ENCODE measurements around the gene KIF4A. TPM values are rescaled to one million over a fixed set of nuclear protein-coding genes. Genes with fewer than 3 reads are reported as not detected.
A peak's percentile ranks its signal among the peaks of the same experiment; 100 is the strongest.
"Not testable (repeated sequence)": the region's sequence is repeated elsewhere in the genome, so short reads cannot be mapped to it uniquely, and the experiment has no call there.

KIF4A gene
- total RNA-seq, 1 donor: 14.5 TPM

GRCh38 chrX:70324326-70324725 is 34.4 kb downstream of the KIF4A start:
- DNase-seq (ENCODE audit: low read depth): no peak
- TF ChIP-seq, protein P1, sequence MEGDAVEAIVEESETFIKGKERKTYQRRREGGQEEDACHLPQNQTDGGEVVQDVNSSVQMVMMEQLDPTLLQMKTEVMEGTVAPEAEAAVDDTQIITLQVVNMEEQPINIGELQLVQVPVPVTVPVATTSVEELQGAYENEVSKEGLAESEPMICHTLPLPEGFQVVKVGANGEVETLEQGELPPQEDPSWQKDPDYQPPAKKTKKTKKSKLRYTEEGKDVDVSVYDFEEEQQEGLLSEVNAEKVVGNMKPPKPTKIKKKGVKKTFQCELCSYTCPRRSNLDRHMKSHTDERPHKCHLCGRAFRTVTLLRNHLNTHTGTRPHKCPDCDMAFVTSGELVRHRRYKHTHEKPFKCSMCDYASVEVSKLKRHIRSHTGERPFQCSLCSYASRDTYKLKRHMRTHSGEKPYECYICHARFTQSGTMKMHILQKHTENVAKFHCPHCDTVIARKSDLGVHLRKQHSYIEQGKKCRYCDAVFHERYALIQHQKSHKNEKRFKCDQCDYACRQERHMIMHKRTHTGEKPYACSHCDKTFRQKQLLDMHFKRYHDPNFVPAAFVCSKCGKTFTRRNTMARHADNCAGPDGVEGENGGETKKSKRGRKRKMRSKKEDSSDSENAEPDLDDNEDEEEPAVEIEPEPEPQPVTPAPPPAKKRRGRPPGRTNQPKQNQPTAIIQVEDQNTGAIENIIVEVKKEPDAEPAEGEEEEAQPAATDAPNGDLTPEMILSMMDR (IDR thresholded peaks at IDR 0.05; ENCODE audit: insufficient read depth, low read length): no peak

GRCh38 chrX:70331161-70331560 is 41.3 kb downstream of the KIF4A start:
- no peak overlapping the region for H3K4me3 ChIP-seq (ENCODE audit: low read depth, low read length)
- DNase-seq (ENCODE audit: low read depth): peak; percentile 62
- TF ChIP-seq, protein P1 (IDR thresholded peaks at IDR 0.05; ENCODE audit: insufficient read depth, low read length): no peak

More at GRCh38 chrX:70324326-70324725, 34.4 kb downstream of the KIF4A start:
- no peak overlapping the region for H3K4me3 ChIP-seq (ENCODE audit: low read depth, low read length)

- H3K4me3 ChIP-seq (ENCODE audit: low read depth, low read length): no peak overlapping the region
- DNase-seq (ENCODE audit: low read depth): no peak
- TF ChIP-seq, protein P1 (IDR thresholded peaks at IDR 0.05; ENCODE audit: insufficient read depth, low read length): peak; percentile 35
Observed at GRCh38 chrX:70332600-70332999, 42.7 kb downstream of the KIF4A start.

DNA sequence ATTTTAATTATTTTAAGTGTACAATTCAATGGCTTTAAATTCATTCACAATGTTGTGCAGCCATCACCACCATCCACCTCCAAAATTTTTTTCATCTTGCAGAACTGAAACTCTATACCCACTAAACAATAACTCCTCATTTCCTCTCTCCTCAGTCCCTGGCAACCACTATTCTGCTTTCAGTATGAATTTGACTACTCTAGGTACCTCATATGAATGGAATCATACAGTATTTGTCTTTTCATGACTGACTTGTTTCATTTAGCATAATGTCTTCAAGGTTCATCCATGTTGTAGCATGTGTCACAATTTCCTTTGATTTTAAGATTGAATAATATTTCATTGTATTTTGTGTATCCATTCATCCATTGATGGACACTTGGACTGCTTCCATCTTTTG is 46.9 kb downstream of the KIF4A start:
- H3K4me3 ChIP-seq (ENCODE audit: low read depth, low read length): no peak overlapping the region
- no peak for DNase-seq (ENCODE audit: low read depth)
- TF ChIP-seq, protein P1 (IDR thresholded peaks at IDR 0.05; ENCODE audit: insufficient read depth, low read length): no peak

GRCh38 chrX:70338290-70338689 is 48.4 kb downstream of the KIF4A start:
- TF ChIP-seq, protein P1 (IDR thresholded peaks at IDR 0.05; ENCODE audit: insufficient read depth, low read length): no peak
- DNase-seq (ENCODE audit: low read depth): no peak
- H3K4me3 ChIP-seq (ENCODE audit: low read depth, low read length): no peak overlapping the region

GRCh38 chrX:70343435-70343834 is 53.5 kb downstream of the KIF4A start:
- no peak for DNase-seq (ENCODE audit: low read depth)
- no peak overlapping the region for H3K4me3 ChIP-seq (ENCODE audit: low read depth, low read length)
- TF ChIP-seq, protein P1 (IDR thresholded peaks at IDR 0.05; ENCODE audit: insufficient read depth, low read length): no peak

DNA sequence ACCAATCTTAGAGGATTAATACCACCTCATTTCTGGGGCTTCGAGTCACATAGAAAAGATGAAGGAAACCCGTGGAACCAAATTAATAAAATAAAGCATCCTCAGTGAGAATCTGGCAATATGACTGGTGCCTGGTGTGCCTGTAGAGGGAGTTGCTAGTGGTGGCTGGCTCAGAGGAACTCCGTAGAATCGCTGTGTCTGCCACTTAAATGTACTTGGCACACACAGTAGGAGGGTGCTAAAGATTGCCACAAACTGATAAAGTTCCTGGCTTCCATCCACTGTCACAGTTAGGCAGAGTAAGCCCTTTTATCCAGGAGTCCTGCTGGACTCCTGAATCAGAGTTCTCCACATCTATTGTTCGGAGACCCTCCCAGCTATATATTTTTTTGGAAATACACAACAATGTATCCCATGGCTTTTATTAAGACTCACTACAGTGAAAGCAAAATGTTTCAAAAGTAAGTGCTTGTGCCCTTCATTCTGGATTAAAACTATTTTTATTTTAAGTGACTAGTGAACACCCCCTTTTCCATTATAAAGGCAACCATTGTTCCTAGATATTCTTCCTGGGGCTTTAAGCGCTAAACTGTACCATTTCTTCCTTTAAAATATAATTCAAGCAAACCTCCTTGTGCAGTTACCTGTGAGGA is 56.6 kb downstream of the KIF4A start:
- TF ChIP-seq, protein P1 (IDR thresholded peaks at IDR 0.05; ENCODE audit: insufficient read depth, low read length): no peak
- no peak overlapping the region for H3K4me3 ChIP-seq (ENCODE audit: low read depth, low read length)
- no peak for DNase-seq (ENCODE audit: low read depth)

DNA sequence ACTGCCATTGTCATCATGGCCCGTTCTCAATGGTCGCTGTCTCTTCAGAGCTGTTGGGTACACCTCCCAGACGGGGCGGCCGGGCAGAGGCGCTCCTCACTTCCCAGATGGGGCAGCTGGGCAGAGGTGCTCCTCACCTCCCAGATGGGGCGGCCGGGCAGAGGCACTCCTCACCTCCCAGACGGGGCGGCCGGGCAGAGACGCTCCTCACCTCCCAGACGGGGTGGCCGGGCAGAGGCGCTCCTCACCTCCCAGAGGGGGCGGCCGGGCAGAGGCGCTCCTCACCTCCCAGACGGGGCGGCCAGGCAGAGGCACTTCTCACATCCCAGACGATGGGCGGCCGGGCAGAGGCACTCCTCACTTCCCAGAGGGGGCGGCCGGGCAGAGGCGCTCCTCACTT is 58.9 kb downstream of the KIF4A start:
- not testable (repeated sequence) for H3K4me3 ChIP-seq (ENCODE audit: low read depth, low read length); DNase-seq (ENCODE audit: low read depth)

- not testable (repeated sequence) for DNase-seq (ENCODE audit: low read depth); H3K4me3 ChIP-seq (ENCODE audit: low read depth, low read length)
Observed at GRCh38 chrX:70349367-70350125, 59.6 kb downstream of the KIF4A start.

Data from fibroblast of the aortic adventitia (primary cell).